Measurements from ENCODE around the gene ZNF436.

The ZNF436 gene

GRCh38 chr1:23369335-23370013 lies at the start of gene ZNF436:
Gene ZNF436 (minus strand): TSS chr1:23369836. CDS start chr1:23368005, 1,831 bp downstream.
- H3K4me3 Mint-ChIP-seq: peak within 1 kb of the TSS; percentile 94

DNA sequence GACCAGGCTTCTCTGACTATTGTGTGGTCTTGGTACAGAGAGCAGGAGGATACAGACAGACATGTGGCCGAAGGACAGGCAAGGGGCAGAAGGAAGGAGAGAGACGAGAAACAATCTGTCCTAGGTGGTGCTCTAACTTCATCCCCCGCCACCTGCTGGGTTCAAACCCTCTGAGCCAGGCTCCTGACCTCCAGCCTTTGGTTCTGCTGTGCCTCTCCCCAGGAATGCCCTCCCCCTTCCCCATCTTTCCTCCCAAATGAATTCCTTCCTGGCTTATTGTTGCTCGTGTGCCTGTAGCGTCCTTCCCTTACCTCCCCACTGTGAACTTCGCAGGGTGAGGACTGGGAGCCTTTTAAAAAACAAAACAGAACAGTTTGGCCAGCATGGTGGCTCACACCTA lies 49.5 kb upstream of the ZNF436 start:
- no peak overlapping the region for H3K4me3 Mint-ChIP-seq
- no peaks in the 10 kb centered on the region for H3K9me3 Mint-ChIP-seq
- no peaks in the 10 kb centered on the region for H3K36me3 Mint-ChIP-seq (ENCODE audit: low read depth)
- no peak overlapping the region for H3K27ac Mint-ChIP-seq
- peaks cover 20% of the 10 kb centered on the region for H3K4me1 Mint-ChIP-seq (ENCODE audit: low read depth)
- peaks cover 7% of the 10 kb centered on the region for H3K27me3 Mint-ChIP-seq

More at GRCh38 chr1:23369335-23370013, at the start of gene ZNF436:
- Mint-ChIP-seq H3K27me3 (no peaks in the 10 kb centered on the region), H3K9me3 (no peaks in the 10 kb centered on the region), H3K36me3 (ENCODE audit: low read depth) (peaks cover 21% of the 10 kb centered on the region), H3K27ac (peak within 1 kb of the TSS; percentile 99), H3K4me1 (ENCODE audit: low read depth) (peaks cover 35% of the 10 kb centered on the region)

DNA sequence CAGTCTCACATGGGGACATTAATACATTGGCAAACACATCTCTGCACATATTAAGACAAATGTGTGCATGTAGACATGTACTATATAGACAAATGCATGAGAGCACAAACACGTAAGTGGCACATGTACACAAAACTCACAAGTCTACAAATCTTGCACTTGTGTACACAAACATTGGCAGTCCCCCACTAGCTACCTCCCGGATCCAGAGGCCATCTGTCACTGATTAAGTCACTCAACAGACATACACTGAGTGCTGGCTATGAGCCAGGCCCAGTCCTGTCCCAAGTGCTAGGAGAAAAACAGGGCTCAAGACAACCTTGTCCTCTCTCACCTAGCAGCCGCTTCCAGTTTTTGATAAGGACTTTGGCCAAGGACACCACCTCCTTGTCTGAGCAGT lies 47.9 kb upstream of the ZNF436 start:
- H3K36me3 Mint-ChIP-seq (ENCODE audit: low read depth): no peaks in the 10 kb centered on the region
- no peaks in the 10 kb centered on the region for H3K27me3 Mint-ChIP-seq
- no peak overlapping the region for H3K4me3 Mint-ChIP-seq
- H3K4me1 Mint-ChIP-seq (ENCODE audit: low read depth): peaks cover 7% of the 10 kb centered on the region
- no peak overlapping the region for H3K27ac Mint-ChIP-seq
- no peaks in the 10 kb centered on the region for H3K9me3 Mint-ChIP-seq

GRCh38 chr1:23416964-23417363 lies 47.3 kb upstream of the ZNF436 start:
- no peaks in the 10 kb centered on the region for H3K27me3 Mint-ChIP-seq
- H3K4me1 Mint-ChIP-seq (ENCODE audit: low read depth): peaks cover under 1% of the 10 kb centered on the region
- H3K27ac Mint-ChIP-seq: no peak overlapping the region
- H3K4me3 Mint-ChIP-seq: no peak overlapping the region
- H3K9me3 Mint-ChIP-seq: no peaks in the 10 kb centered on the region
- no peaks in the 10 kb centered on the region for H3K36me3 Mint-ChIP-seq (ENCODE audit: low read depth)

DNA sequence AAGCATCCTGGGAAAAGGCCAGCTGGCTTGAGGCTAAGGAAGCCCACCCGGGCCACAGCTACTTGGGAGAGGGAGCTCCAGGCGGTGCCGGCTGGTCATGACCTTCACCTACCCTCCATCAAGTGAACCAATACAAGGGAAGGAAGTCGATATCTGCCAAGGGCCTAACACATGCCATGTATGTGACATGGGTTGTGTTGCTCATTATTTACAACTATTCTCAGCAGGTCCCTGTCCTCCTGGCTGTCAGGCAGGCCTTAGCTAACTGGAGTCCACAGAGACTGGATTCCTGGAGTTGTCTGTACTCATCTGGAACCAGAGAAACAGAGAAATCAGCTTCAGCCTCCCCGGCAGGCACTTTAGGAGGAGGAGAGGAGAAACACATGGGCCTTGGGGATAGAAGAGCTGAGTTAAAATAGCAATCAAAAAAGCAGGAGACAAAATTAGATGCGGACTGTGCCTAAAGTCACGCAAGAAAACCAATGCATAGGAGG lies 39.2 kb upstream of the ZNF436 start:
- H3K27ac Mint-ChIP-seq: no peak overlapping the region
- H3K36me3 Mint-ChIP-seq (ENCODE audit: low read depth): no peaks in the 10 kb centered on the region
- peaks cover 6% of the 10 kb centered on the region for H3K4me1 Mint-ChIP-seq (ENCODE audit: low read depth)
- no peak overlapping the region for H3K4me3 Mint-ChIP-seq
- H3K27me3 Mint-ChIP-seq: no peaks in the 10 kb centered on the region
- no peaks in the 10 kb centered on the region for H3K9me3 Mint-ChIP-seq

- Mint-ChIP-seq H3K27ac (no peak overlapping the region), H3K36me3 (ENCODE audit: low read depth) (no peaks in the 10 kb centered on the region), H3K9me3 (no peaks in the 10 kb centered on the region), H3K27me3 (no peaks in the 10 kb centered on the region), H3K4me3 (no peak overlapping the region), H3K4me1 (ENCODE audit: low read depth) (peaks cover 8% of the 10 kb centered on the region)
Observed at GRCh38 chr1:23407016-23407630, 37.5 kb upstream of the ZNF436 start.

GRCh38 chr1:23405946-23406345 lies 36.3 kb upstream of the ZNF436 start:
- Mint-ChIP-seq H3K36me3 (ENCODE audit: low read depth) (no peaks in the 10 kb centered on the region), H3K4me1 (ENCODE audit: low read depth) (peaks cover 8% of the 10 kb centered on the region), H3K9me3 (no peaks in the 10 kb centered on the region), H3K27ac (no peak overlapping the region), H3K27me3 (no peaks in the 10 kb centered on the region), H3K4me3 (no peak overlapping the region)

DNA sequence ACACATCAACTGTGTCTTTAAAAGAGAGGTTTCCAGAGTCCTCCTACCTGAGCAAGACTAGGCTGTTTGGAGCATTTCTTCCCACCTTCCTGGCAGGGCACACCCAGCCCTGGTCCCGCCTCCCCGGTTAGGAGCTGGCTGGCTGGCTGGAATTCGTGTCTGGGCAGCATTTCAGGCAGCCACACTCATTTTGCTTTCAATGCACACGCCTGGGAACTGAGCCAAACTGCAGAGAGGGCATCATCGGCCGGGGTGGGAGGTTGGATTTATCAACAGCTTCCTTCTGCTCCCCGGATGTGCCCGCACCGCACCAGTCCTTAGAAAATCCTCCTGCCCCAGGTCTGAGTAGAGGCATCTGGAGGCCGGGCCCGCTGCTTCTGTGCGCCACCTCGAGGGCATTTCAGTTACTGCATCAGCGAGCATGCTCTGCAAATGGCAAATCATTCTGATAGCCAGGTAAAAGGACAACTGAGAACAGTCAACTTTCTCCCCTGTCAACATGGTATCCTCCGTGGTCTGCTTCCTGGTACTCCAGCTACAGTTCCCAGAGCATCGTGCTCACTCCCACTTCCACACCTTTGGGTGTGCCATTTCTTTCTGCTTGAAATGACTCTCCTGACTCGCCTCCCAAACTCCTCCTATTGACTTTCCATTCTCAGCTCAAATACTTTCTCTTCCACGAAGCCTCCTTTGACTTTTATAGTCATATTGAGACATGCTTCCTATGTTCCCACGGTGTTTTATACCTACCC lies 34.3 kb upstream of the ZNF436 start:
- Mint-ChIP-seq H3K36me3 (ENCODE audit: low read depth) (no peaks in the 10 kb centered on the region), H3K4me3 (no peak overlapping the region), H3K27ac (no peak overlapping the region), H3K9me3 (no peaks in the 10 kb centered on the region), H3K4me1 (ENCODE audit: low read depth) (peaks cover 8% of the 10 kb centered on the region), H3K27me3 (no peaks in the 10 kb centered on the region)

DNA sequence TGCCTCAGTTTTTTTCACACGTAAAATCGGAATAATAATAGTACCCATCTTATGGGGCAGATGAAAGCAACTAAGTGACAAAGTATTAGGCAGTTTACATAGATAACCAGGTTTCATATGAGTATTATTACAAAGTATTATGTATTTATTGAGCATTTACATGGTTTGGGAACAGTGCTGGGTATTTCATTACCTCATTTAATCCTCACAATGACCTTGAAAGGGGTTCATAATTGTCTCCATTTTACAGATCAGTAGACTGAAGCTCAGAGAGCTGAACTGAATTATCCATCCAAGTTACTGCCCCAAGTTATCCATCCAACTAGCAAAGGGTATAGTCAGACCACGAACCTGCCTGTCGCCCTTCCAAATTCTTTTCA lies 33.7 kb upstream of the ZNF436 start:
- peaks cover 8% of the 10 kb centered on the region for H3K4me1 Mint-ChIP-seq (ENCODE audit: low read depth)
- no peaks in the 10 kb centered on the region for H3K36me3 Mint-ChIP-seq (ENCODE audit: low read depth)
- H3K27ac Mint-ChIP-seq: no peak overlapping the region
- H3K27me3 Mint-ChIP-seq: no peaks in the 10 kb centered on the region
- no peak overlapping the region for H3K4me3 Mint-ChIP-seq
- H3K9me3 Mint-ChIP-seq: no peaks in the 10 kb centered on the region

GRCh38 chr1:23403038-23403336 lies 33.4 kb upstream of the ZNF436 start:
- Mint-ChIP-seq H3K36me3 (ENCODE audit: low read depth) (no peaks in the 10 kb centered on the region), H3K4me3 (no peak overlapping the region), H3K27me3 (no peaks in the 10 kb centered on the region), H3K9me3 (no peaks in the 10 kb centered on the region), H3K4me1 (ENCODE audit: low read depth) (peaks cover 8% of the 10 kb centered on the region), H3K27ac (no peak overlapping the region)

DNA sequence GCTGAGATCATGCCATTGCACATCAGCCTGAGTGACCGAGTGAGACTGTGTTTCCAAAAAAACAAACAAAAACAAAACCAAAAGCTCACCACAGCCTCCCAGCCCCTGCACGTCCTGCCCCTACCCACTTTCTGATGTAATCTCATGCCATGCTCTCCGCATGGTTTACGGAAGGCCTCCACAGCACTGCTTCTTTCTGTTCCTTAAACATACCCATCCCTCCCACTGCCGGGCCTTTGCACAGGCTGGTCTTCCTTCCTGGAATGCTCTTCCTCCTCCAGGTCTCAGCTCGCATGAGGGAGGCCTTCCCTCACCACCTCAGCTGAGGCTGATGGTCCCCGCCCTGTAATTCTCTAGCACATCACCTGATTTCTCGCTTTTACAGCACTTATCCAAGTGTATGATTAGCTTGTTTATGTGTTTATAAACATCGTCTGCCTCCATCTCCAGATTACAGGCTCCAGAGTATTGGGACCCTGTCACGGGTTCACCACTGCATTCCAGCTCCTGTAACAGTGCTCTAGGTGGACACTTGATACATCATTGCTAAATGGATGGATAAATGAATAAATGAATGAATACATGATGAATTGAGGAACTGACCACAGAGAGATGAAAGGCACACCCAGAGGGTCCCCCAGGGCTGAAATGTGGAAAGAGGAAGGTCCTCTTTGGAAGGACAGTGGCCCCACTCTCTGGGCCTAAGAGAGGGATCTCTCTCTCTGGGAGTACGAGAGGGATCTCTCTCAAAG lies 32.8 kb upstream of the ZNF436 start:
- no peak overlapping the region for H3K4me3 Mint-ChIP-seq
- peaks cover 8% of the 10 kb centered on the region for H3K4me1 Mint-ChIP-seq (ENCODE audit: low read depth)
- no peaks in the 10 kb centered on the region for H3K27me3 Mint-ChIP-seq
- H3K9me3 Mint-ChIP-seq: no peaks in the 10 kb centered on the region
- H3K36me3 Mint-ChIP-seq (ENCODE audit: low read depth): no peaks in the 10 kb centered on the region
- no peak overlapping the region for H3K27ac Mint-ChIP-seq

- Mint-ChIP-seq H3K27ac (no peak overlapping the region), H3K9me3 (no peaks in the 10 kb centered on the region), H3K36me3 (ENCODE audit: low read depth) (no peaks in the 10 kb centered on the region), H3K27me3 (no peaks in the 10 kb centered on the region), H3K4me1 (ENCODE audit: low read depth) (peaks cover 8% of the 10 kb centered on the region), H3K4me3 (no peak overlapping the region)
Observed at GRCh38 chr1:23401313-23401712, 31.7 kb upstream of the ZNF436 start.

DNA sequence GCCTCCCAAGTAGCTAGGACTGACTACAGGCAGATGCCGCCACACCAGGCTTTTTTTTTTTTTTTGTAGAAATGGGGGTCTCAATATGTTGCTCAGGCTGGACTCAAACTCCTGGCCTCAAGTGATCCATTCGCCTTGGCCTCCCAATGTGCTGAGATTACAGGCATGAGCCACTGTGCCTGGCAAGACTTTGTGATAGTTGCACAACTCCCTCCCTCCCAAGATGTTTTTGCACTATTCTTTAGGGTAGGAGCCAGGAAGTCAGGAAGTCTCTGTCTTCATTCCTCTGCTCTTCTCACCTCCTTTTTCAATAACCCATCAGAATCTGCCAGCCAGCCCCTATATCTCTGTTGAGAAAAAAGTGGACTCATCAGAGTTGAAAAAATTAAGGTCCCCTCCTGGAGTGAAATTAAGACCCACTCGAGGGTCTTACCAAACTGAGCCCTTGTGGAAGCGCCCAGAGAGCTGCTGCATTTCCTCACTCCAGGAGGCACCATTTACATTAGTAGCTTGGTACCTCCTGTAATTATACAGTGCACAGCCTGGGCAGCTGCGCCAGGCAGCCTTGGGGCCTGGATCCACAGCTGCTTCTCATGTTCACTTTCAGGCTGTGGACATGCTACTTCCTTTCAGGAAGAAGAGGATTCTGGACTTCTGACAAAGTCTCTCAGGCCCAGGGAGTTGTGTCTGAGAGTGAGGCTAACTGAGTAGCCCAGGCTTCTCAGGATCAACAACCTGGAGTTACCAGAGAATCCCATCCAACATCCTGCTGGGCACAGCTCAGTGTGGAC lies 30.9 kb upstream of the ZNF436 start:
- no peak overlapping the region for H3K27ac Mint-ChIP-seq
- H3K9me3 Mint-ChIP-seq: no peaks in the 10 kb centered on the region
- peaks cover 8% of the 10 kb centered on the region for H3K4me1 Mint-ChIP-seq (ENCODE audit: low read depth)
- no peaks in the 10 kb centered on the region for H3K36me3 Mint-ChIP-seq (ENCODE audit: low read depth)
- no peak overlapping the region for H3K4me3 Mint-ChIP-seq
- no peaks in the 10 kb centered on the region for H3K27me3 Mint-ChIP-seq

- Mint-ChIP-seq H3K4me3 (no peak overlapping the region), H3K27ac (no peak overlapping the region), H3K4me1 (ENCODE audit: low read depth) (peaks cover 6% of the 10 kb centered on the region), H3K36me3 (ENCODE audit: low read depth) (no peaks in the 10 kb centered on the region), H3K9me3 (no peaks in the 10 kb centered on the region), H3K27me3 (no peaks in the 10 kb centered on the region)
Observed at GRCh38 chr1:23399229-23399628, 29.6 kb upstream of the ZNF436 start.

All from stimulated activated naive CD8-positive, alpha-beta T cell treated with anti-CD3 and anti-CD28 coated beads, Interleukin-15, Interleukin-2, amounts not matched to agents 100 ng/mL and 50 ng/mL, for 24 hours (primary cell).